GM12874 (cell line): ENCODE results near the gene NDUFS7.

ENCODE experiments used
- TF ChIP-seq, protein P1 (sequence below): IDR thresholded peaks from 2 replicates; pipeline ENCODE4 v1.5.1; 2011; ENCODE audit warnings: low read depth, mild to moderate bottlenecking, control low read depth, low read length, moderate library complexity; ENCODE audit not compliant: insufficient read depth

NDUFS7 gene

DNA sequence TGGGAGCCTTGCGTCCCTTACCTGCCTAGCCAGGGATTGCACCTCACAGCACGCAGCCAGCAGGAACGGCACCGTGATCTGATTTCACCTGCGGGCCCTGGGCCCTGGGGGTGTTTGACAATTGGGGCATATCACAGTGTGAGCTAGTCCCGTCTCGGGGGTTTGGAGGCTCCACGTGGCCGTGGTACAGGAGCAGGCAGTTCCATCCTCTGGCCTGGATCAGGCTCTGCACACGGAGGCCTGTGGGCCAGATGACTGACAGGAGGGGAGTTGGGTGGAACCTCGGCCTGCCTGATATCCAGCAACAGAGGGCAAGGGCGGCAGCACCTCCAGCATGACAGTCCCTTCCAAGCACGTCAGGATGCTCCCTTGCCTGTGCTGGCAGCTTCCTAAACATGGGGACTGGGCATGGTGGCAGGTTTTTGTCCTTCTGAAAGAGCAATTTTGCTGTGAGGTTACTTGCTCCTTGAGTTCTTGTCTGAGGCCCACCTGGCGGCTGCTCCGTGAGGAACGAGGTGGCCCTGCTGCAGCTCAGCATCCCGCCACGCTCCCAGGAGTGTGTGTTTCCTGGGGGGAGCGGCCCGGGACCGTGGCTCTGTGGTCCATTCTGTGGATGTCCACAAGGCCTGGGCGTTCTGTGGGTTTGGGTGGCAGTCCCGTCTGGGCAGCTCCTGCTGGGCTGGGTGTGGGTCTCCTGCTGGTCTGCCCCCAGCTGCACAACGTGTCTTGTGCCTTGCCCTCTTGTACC lies 48.2 kb downstream of the NDUFS7 start:
- TF ChIP-seq, protein P1, sequence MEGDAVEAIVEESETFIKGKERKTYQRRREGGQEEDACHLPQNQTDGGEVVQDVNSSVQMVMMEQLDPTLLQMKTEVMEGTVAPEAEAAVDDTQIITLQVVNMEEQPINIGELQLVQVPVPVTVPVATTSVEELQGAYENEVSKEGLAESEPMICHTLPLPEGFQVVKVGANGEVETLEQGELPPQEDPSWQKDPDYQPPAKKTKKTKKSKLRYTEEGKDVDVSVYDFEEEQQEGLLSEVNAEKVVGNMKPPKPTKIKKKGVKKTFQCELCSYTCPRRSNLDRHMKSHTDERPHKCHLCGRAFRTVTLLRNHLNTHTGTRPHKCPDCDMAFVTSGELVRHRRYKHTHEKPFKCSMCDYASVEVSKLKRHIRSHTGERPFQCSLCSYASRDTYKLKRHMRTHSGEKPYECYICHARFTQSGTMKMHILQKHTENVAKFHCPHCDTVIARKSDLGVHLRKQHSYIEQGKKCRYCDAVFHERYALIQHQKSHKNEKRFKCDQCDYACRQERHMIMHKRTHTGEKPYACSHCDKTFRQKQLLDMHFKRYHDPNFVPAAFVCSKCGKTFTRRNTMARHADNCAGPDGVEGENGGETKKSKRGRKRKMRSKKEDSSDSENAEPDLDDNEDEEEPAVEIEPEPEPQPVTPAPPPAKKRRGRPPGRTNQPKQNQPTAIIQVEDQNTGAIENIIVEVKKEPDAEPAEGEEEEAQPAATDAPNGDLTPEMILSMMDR, result no peak

DNA sequence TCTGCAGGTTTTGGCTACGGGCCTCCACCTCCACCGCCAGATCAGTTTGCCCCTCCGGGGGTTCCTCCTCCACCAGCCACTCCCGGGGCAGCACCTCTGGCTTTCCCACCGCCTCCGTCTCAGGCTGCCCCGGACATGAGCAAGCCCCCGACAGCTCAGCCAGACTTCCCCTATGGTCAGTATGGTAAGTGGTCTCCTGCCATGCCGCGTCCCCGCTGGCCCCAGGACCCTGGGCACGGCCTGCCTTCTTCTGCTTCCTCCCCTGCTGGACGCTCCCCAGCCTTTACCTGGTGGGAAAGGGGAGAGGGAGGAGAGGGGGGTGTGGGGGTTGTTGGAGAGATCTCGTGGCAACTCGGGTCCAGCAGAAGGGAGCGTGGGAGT lies 48.8 kb downstream of the NDUFS7 start:
- TF ChIP-seq, protein P1, result no peak

DNA sequence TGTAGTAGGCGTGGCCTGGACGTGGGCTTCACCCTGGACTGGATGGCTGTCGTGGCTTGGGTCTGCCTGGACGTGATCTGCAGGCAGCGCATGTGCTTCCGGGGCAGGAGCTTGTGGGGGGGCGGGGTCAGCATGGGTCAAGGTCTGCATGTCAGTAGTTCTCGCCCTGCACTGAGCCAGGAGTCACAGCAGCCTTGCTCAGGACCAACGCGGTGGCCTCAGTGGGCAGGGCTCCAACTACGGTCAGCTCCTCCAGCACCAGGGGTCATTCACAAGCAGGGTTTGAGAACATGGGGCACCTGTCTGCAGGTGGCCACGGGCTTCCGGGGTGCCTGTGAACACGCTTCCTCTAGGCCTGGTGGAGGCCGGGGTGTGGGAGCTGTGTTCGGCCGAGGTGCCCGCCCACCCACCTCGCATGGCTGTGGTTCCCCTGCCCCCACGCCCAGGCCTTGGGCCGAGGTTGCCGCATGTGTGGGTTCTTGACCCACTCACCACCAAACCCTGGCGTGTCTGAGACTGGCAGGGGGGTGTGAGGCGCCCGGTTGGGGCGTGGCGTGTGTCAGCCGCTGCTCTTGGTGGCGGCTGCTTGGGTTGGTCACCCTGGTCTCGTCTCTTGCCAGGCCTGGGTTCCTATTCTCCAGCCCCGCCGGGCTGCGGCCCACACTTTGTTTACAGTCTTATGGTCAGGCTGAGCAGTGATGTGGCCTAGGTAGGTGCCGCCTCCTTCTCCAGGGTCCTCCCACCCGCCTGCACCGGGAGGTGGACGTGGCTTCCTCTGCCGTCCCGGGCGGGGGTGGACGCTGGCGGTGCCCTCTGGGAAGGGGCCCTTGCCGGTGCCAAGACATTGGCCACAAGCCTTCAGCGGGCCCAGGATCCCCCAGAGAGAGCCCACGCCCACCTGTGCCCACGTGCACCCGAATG lies 49.7 kb downstream of the NDUFS7 start:
- TF ChIP-seq, protein P1, result no peak

DNA sequence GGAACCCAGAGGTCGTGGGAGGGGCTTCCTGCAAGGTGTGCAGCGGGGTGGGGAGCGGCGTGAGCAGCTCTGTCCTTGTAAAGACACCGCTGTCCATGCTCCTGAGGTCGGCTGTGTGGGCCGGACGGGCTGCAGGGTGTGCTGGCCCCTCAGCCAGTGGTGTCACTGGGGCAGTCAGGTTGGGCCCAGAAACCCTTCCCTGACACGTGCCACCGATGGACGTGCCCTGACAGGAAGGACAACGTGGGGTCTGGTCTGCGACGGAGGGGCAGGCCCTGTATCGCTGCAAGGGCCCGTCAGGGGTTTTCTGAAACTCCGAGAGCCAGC lies 50.3 kb downstream of the NDUFS7 start:
- TF ChIP-seq, protein P1, result no peak

DNA sequence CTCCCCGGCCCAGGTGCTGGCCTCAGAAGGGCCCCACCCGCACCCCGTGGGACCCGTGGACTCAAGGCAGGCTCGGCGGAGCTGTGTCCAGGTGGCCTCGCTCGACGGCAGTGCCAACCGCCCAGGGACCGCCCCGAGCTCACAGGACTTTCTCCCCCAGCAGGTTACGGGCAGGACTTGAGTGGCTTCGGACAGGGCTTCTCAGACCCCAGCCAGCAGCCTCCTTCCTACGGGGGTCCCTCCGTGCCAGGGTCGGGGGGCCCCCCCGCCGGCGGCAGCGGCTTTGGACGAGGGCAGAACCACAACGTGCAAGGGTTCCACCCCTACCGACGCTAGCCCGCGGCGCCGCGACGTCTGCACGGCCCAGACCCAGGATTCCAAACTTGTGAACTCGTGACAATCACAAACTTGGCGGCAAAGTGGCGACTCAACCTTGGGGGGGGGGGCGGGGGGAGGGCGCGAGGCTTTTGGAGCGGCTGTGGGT lies 50.9 kb downstream of the NDUFS7 start:
- TF ChIP-seq, protein P1, result no peak

DNA sequence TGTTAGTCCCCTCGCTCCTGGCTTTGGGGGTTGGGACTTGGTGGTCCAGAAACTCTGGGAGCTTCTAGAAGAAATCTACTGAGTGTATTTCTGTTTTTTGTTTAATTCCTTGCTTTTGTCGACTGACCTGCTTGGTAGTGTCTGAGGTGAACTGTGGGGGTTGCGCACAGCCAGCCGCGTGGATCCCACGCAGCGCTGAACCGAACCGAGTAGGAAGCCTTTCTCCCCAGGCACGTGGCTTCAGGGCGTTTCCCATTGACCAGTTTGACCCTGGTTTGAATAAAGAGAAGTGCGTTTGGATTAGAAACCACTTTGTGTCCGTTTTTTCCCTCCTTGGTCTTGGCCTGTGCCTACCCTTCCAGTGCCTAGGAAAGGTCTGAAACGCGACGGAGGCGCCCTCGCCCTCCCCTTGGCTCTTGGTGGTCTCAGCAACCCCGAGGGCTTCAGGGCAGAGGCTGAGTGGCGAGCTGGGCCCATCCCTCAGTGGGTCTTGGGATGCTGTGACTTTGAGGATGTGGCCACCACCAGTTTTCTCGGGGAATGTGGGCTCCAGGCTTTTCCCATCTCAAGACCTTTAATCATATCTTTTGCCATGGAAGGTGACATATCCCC lies 51.8 kb downstream of the NDUFS7 start:
- TF ChIP-seq, protein P1, result no peak

DNA sequence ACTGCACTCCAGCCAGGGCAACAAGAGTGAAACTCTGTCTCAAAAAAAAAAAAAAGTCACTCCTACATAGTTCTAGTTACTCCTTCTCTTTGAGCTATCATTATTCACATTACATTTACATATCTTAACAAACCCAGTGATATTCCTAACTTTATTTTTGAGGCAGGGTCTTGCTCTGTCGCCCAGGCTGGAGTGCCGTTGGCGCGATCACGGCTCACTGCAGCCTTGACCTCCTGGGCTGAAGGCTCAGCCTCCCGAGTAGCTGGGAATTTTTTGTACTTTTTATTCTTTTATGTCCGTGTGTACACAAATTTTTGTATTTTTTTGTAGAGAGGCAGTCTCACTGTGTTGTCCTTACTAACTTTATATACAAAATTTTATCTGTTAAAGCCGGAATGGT lies 53.9 kb downstream of the NDUFS7 start:
- TF ChIP-seq, protein P1, result no peak
